Panc1 (cell line): Measurements from ENCODE around the gene UBR2. TPM values are rescaled to one million over a fixed set of nuclear protein-coding genes. Genes with fewer than 3 reads are reported as not detected.

Experiments
- ATAC-seq: fragments of 200-7000 bp; cut with Tn5 transposase; 2 replicates; pipeline ENCODE4 v1.9.1; 2020; ENCODE audit warnings: mild to moderate bottlenecking, moderate library complexity
- BruUV-seq: library from RNA; stranded (reverse); fragments of 400-500 nt; replicated peaks from 2 replicates; lab custom pipeline; 2021; lab: Mats Ljungman, UMichigan
- CTCF ChIA-PET: fragments of 300-600 bp; sonication (Branson Sonifier 250); formaldehyde crosslinking; loops from one replicate; lab custom pipeline; 2022; ENCODE audit warnings: antibody characterized with exemption; lab: Charles Lee
- POLR2A ChIA-PET: fragments of 300-600 bp; sonication (Branson Sonifier 250); formaldehyde crosslinking; loops from one replicate; lab custom pipeline; 2022; ENCODE audit warnings: antibody characterized with exemption; lab: Charles Lee
- DNase-seq: peaks from one replicate; pipeline ENCODE4 v3.0.0-alpha.2; 2010; ENCODE audit warnings: low read depth, low spot score
- H3K27ac ChIP-seq: 2 replicates; pipeline ENCODE4 v1.5.1; 2011; ENCODE audit warnings: mild to moderate bottlenecking, low read length, inconsistent platforms
- H3K27me3 ChIP-seq: fragments of 200-500 bp; sonication (Bioruptor generic); 2 replicates; pipeline ENCODE4 v1.6.0; 2014; ENCODE audit warnings: low read length, inconsistent platforms; ENCODE audit not compliant: control insufficient read depth, insufficient read depth
- H3K36me3 ChIP-seq: fragments of 200-500 bp; sonication (Bioruptor generic); 2 replicates; pipeline ENCODE4 v1.5.1; 2014; ENCODE audit warnings: inconsistent platforms, mild to moderate bottlenecking, low read length, moderate library complexity; ENCODE audit not compliant: control insufficient read depth, insufficient read depth
- H3K4me1 ChIP-seq: 2 replicates; pipeline ENCODE4 v1.5.1; 2011; ENCODE audit warnings: inconsistent platforms, mild to moderate bottlenecking, low read length, moderate library complexity; ENCODE audit not compliant: control insufficient read depth, insufficient read depth
- H3K4me3 ChIP-seq, 2 experiments: 2 replicates each; pipeline ENCODE4 v1.5.1; 2011 to 2012; ENCODE audit warnings: low read depth in 2 of 2, low read length in 2 of 2, mild to moderate bottlenecking in 2 of 2, inconsistent platforms in 1 of 2, moderate library complexity in 1 of 2
- H3K9me3 ChIP-seq: fragments of 200-500 bp; sonication (Bioruptor generic); 2 replicates; pipeline ENCODE4 v1.5.1; 2014; ENCODE audit warnings: low read depth, mild to moderate bottlenecking, inconsistent platforms, low read length, moderate library complexity; ENCODE audit not compliant: control insufficient read depth, insufficient read depth
- POLR2AphosphoS5 ChIP-seq: IDR thresholded peaks from 2 replicates; pipeline ENCODE4 v1.6.1; 2012; ENCODE audit warnings: mild to moderate bottlenecking, low read depth, low read length, moderate library complexity
- SIN3A ChIP-seq: IDR thresholded peaks from 2 replicates; pipeline ENCODE4 v1.6.1; 2012; ENCODE audit warnings: low read depth, mild to moderate bottlenecking, low read length, moderate library complexity, borderline replicate concordance; ENCODE audit not compliant: insufficient read depth
- TCF7L2 ChIP-seq: IDR thresholded peaks from 2 replicates; pipeline ENCODE4 v1.6.1; 2011; ENCODE audit warnings: mild to moderate bottlenecking, low read depth, low read length, inconsistent platforms
- in situ Hi-C: cut with HindIII; loops from 2 replicates; pipeline ENCODE4 v1.10.0; 2016; ENCODE audit warnings: low sequenced_read_pairs, low pct_unique_long_range_greater_than_20kb
- intact Hi-C: fragments of 100-400 bp; cut with micrococcal nuclease; formaldehyde crosslinking; loops from one replicate; pipeline ENCODE4 v1.10.0; 2022; ENCODE audit not compliant: unreplicated experiment
- total RNA-seq: library from RNA; stranded (reverse); gene quantifications from one replicate; pipeline ENCODE4 v1.2.1, GENCODE V29; 2021; ENCODE audit not compliant: unreplicated experiment
- TF ChIP-seq, protein P1 (sequence below): fragments of 450-650 bp; IDR thresholded peaks from 2 replicates; pipeline ENCODE4 v1.5.1; 2017; ENCODE audit warnings: mild to moderate bottlenecking
- TF ChIP-seq, protein P2 (sequence below), 2 experiments: IDR thresholded peaks; 2 replicates each; pipeline ENCODE4 v1.6.1; 2011 to 2012; ENCODE audit warnings: low read depth in 2 of 2, control low read depth in 1 of 2, low read length in 1 of 2, mild to moderate bottlenecking in 1 of 2, moderate library complexity in 1 of 2; ENCODE audit not compliant: insufficient read depth in 1 of 2

Gene UBR2
- total RNA-seq, 1 experiment from 2014 or later = 19.1 TPM

DNA sequence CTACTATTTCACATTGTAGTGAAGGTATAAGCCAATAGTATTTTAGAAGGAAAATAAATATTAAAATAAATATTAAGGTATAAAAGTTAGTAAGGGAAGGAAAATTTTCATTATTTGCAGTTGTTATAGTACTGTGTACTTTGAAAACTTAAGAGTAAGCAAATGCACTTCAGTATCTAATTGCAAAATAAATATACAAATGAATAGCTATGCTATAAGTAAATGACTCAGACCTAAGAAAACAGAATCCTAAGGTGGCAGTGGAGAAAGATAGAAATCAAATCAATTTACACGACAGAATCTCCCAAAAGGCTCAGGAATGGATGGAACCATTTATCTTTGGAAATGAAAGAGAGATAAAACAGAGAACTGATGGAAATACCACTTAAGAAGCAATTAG, 24.7 kb upstream of the UBR2 start:
- Histone ChIP-seq H3K4me3 (no peak overlapping the region), H3K27me3 (no peaks in the 10 kb centered on the region), H3K27ac (no peak overlapping the region), H3K9me3 (no peaks in the 10 kb centered on the region), H3K4me1 (no peaks in the 10 kb centered on the region), H3K36me3 (no peaks in the 10 kb centered on the region)
- no TSS peak for BruUV-seq
- intact Hi-C loops (no loop called here), in situ Hi-C loops (no loop called here)
- ChIA-PET POLR2A (no interaction called here), CTCF (interaction anchor here (0.6 kb wide), 1 partner anchor 49 kb away, joined by 3 read pairs; no protein-coding TSS in a partner anchor)
- TF ChIP-seq, protein P1, sequence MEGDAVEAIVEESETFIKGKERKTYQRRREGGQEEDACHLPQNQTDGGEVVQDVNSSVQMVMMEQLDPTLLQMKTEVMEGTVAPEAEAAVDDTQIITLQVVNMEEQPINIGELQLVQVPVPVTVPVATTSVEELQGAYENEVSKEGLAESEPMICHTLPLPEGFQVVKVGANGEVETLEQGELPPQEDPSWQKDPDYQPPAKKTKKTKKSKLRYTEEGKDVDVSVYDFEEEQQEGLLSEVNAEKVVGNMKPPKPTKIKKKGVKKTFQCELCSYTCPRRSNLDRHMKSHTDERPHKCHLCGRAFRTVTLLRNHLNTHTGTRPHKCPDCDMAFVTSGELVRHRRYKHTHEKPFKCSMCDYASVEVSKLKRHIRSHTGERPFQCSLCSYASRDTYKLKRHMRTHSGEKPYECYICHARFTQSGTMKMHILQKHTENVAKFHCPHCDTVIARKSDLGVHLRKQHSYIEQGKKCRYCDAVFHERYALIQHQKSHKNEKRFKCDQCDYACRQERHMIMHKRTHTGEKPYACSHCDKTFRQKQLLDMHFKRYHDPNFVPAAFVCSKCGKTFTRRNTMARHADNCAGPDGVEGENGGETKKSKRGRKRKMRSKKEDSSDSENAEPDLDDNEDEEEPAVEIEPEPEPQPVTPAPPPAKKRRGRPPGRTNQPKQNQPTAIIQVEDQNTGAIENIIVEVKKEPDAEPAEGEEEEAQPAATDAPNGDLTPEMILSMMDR = no peak
- TF ChIP-seq TCF7L2 = no peak
- TF ChIP-seq, protein P2, sequence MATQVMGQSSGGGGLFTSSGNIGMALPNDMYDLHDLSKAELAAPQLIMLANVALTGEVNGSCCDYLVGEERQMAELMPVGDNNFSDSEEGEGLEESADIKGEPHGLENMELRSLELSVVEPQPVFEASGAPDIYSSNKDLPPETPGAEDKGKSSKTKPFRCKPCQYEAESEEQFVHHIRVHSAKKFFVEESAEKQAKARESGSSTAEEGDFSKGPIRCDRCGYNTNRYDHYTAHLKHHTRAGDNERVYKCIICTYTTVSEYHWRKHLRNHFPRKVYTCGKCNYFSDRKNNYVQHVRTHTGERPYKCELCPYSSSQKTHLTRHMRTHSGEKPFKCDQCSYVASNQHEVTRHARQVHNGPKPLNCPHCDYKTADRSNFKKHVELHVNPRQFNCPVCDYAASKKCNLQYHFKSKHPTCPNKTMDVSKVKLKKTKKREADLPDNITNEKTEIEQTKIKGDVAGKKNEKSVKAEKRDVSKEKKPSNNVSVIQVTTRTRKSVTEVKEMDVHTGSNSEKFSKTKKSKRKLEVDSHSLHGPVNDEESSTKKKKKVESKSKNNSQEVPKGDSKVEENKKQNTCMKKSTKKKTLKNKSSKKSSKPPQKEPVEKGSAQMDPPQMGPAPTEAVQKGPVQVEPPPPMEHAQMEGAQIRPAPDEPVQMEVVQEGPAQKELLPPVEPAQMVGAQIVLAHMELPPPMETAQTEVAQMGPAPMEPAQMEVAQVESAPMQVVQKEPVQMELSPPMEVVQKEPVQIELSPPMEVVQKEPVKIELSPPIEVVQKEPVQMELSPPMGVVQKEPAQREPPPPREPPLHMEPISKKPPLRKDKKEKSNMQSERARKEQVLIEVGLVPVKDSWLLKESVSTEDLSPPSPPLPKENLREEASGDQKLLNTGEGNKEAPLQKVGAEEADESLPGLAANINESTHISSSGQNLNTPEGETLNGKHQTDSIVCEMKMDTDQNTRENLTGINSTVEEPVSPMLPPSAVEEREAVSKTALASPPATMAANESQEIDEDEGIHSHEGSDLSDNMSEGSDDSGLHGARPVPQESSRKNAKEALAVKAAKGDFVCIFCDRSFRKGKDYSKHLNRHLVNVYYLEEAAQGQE (IDR thresholded peaks at IDR 0.05; ENCODE audit: insufficient read depth in 1 of 2, low read depth in 2 of 2, low read length in 1 of 2) = no peak
- no peak for TF ChIP-seq SIN3A
- no peak for TF ChIP-seq POLR2AphosphoS5
- DNase-seq (no peak), ATAC-seq (no peak)

DNA sequence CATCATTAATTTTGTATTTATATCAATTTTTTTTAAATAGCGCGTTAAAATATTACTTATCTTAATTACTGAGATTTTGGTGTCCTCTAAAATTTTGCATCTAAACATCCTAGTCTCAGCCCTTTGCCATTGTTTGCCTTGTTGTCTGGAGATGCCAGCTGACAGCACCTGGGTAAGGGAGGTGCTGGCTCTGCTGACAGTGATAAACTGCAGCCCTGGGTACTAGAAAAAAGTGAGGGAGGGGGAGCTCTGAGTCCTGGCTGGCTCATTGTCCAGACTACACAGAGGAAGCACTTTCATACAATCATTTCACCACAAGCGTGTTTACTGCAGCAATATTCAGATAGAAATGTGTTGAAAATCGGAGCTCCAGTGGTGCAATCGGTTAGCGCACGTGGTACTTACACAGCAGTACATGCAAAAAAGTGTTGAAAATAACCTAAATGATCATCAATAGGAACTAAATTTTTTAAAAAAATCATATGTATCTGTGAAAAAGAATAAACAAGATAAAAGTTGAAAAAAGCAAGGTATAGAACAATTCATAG, 18.5 kb upstream of the UBR2 start:
- no peaks in the 10 kb centered on the region for H3K9me3 ChIP-seq
- ATAC-seq (no peak), DNase-seq (no peak)
- ChIA-PET POLR2A (interaction anchor here (0.5 kb wide), 2 partner anchors 25 to 244 kb away, joined by 4 read pairs; no protein-coding TSS in a partner anchor), CTCF (no interaction called here)
- no peak overlapping the region for H3K4me3 ChIP-seq
- H3K4me1 ChIP-seq = peaks cover 13% of the 10 kb centered on the region
- no peaks in the 10 kb centered on the region for H3K36me3 ChIP-seq
- H3K27me3 ChIP-seq = no peaks in the 10 kb centered on the region
- in situ Hi-C loops (no loop called here), intact Hi-C loops (no loop called here)
- no TSS peak for BruUV-seq
- no peak for TF ChIP-seq SIN3A
- no peak for TF ChIP-seq TCF7L2
- TF ChIP-seq POLR2AphosphoS5 = no peak
- TF ChIP-seq, protein P2 (IDR thresholded peaks at IDR 0.05; ENCODE audit: insufficient read depth in 1 of 2, low read depth in 2 of 2, low read length in 1 of 2) = no peak
- TF ChIP-seq, protein P1 = no peak
- H3K27ac ChIP-seq = no peak overlapping the region
